Measurements from ENCODE around the gene VSIR. TPM values are rescaled to one million over a fixed set of nuclear protein-coding genes. Genes with fewer than 3 reads are reported as not detected.

VSIR gene
- total and polyA plus RNA-seq, 8 donors: 14.2 to 103 (median 16.2) TPM

DNA sequence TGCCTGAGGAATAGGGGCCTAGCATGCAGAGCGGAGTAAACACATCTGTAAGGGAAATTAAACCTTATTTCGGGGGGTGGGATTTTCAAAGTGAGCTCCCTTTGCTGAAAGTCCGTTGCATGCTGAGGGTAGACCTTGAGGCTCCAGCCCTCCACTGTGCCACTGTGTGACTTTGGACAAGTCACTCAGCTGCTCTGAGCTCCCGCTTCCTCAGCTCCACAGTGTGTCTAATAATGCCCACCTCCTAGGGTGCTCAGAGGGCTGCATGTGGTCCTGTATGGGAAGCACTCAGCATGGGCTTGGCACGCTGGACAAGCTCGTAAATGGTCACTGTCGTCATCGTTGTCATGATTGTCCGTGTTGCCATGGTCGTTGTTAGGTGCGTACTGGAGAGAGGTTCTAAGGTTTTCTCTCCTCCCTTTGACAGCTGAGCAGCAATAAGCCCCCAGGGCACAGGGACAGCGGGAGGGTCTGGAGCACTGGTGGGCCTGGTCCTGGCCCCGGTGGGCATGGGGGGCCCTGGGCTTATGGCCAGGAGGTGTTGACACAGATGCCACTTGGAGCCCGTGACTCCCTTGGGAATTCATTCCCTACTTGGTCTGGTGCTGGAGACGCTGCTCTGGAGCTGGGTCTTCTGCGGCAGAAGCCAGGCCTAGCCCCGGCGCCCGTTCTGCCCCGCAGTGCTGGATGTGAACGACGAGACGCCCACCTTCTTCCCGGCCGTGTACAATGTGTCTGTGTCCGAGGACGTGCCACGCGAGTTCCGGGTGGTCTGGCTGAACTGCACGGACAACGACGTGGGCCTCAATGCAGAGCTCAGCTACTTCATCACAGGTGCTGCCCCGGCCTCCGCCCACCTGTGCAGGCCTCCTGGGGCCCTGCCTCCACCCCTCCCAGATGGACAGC is 66.9 kb downstream of the VSIR start:
- intact Hi-C loops (cut with DNase I; ENCODE audit: low total_unique reads): loop anchor here (10.0 kb wide), 1 partner anchor 312 kb away; the partner anchor contains the start of gene CDH23
- WGBS, 5 donors: 90 to 92% (median 92%) methylated on average over 30 to 35 of the region's 35 CpGs
- Histone ChIP-seq H3K27me3 (peaks cover 0 to 3% (median 0%) of the 10 kb centered on the region in 3 donors), H3K36me3 (no peaks in the 10 kb centered on the region), H3K27ac (no peak overlapping the region), H3K9me3 (no peaks in the 10 kb centered on the region), H3K4me3 (no peak overlapping the region), H3K4me1 (peaks cover 0 to 26% (median 6%) of the 10 kb centered on the region in 4 donors)
- TF ChIP-seq POLR2A (IDR thresholded peaks at IDR 0.05) (no peak), EP300 (IDR thresholded peaks at IDR 0.05) (no peak), POLR2AphosphoS5 (IDR thresholded peaks at IDR 0.05) (no peak)
- TF ChIP-seq, protein P1, sequence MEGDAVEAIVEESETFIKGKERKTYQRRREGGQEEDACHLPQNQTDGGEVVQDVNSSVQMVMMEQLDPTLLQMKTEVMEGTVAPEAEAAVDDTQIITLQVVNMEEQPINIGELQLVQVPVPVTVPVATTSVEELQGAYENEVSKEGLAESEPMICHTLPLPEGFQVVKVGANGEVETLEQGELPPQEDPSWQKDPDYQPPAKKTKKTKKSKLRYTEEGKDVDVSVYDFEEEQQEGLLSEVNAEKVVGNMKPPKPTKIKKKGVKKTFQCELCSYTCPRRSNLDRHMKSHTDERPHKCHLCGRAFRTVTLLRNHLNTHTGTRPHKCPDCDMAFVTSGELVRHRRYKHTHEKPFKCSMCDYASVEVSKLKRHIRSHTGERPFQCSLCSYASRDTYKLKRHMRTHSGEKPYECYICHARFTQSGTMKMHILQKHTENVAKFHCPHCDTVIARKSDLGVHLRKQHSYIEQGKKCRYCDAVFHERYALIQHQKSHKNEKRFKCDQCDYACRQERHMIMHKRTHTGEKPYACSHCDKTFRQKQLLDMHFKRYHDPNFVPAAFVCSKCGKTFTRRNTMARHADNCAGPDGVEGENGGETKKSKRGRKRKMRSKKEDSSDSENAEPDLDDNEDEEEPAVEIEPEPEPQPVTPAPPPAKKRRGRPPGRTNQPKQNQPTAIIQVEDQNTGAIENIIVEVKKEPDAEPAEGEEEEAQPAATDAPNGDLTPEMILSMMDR (IDR thresholded peaks at IDR 0.05): no peak
- DNase-seq: no peak

GRCh38 chr10:71705582-71705981 is 67.7 kb downstream of the VSIR start:
- TF ChIP-seq, protein P1 (IDR thresholded peaks at IDR 0.05): no peak
- TF ChIP-seq POLR2AphosphoS5 (IDR thresholded peaks at IDR 0.05): no peak
- no peak for TF ChIP-seq POLR2A (IDR thresholded peaks at IDR 0.05)
- TF ChIP-seq EP300 (IDR thresholded peaks at IDR 0.05): no peak
- H3K4me3 ChIP-seq: no peak overlapping the region
- H3K9me3 ChIP-seq: no peaks in the 10 kb centered on the region
- WGBS, 5 donors: 69 to 85% (median 75%) methylated on average over 1 to 2 of the region's 2 CpGs
- no peaks in the 10 kb centered on the region for H3K36me3 ChIP-seq
- H3K27ac ChIP-seq: no peak overlapping the region
- H3K4me1 ChIP-seq: peaks cover 0 to 35% (median 6%) of the 10 kb centered on the region in 4 donors
- H3K27me3 ChIP-seq: peaks cover 0 to 3% (median 0%) of the 10 kb centered on the region in 3 donors
- DNase-seq: no peak
- intact Hi-C loops (cut with DNase I; ENCODE audit: low total_unique reads): loop anchor here (10.0 kb wide), 1 partner anchor 311 kb away; the partner anchor contains the start of gene CDH23

- Histone ChIP-seq H3K4me3 (no peak overlapping the region), H3K4me1 (peaks cover 0 to 37% (median 6%) of the 10 kb centered on the region in 4 donors), H3K27ac (no peak overlapping the region), H3K9me3 (no peaks in the 10 kb centered on the region), H3K36me3 (no peaks in the 10 kb centered on the region), H3K27me3 (peaks cover 0 to 3% (median 0%) of the 10 kb centered on the region in 3 donors)
- WGBS, 5 donors: 92 to 98% (median 93%) methylated on average over 7 to 18 of the region's 18 CpGs
- TF ChIP-seq EP300 (IDR thresholded peaks at IDR 0.05) (no peak), POLR2AphosphoS5 (IDR thresholded peaks at IDR 0.05) (no peak), POLR2A (IDR thresholded peaks at IDR 0.05) (no peak)
- TF ChIP-seq, protein P1 (IDR thresholded peaks at IDR 0.05): no peak
- no peak for DNase-seq
- intact Hi-C loops (cut with DNase I; ENCODE audit: low total_unique reads): loop anchor here (5.0 to 10.0 kb wide), 2 partner anchors 310 to 398 kb away; partner anchors contain the start of gene CDH23
Measured at GRCh38 chr10:71704816-71705215, 68.5 kb downstream of the VSIR start.

- WGBS, 5 donors: 77 to 85% (median 82%) methylated on average over 11 of the region's 11 CpGs
- H3K36me3 ChIP-seq: no peaks in the 10 kb centered on the region
- H3K4me3 ChIP-seq: no peak overlapping the region
- H3K27ac ChIP-seq: no peak overlapping the region
- no peaks in the 10 kb centered on the region for H3K9me3 ChIP-seq
- H3K27me3 ChIP-seq: peaks cover 0 to 3% (median 0%) of the 10 kb centered on the region in 3 donors
- no peak for DNase-seq
- peaks cover 0 to 30% (median 5%) of the 10 kb centered on the region in 4 donors for H3K4me1 ChIP-seq
- TF ChIP-seq EP300 (IDR thresholded peaks at IDR 0.05): no peak
- intact Hi-C loops (cut with DNase I; ENCODE audit: low total_unique reads): loop anchor here (5.0 to 10.0 kb wide), 2 partner anchors 309 to 396 kb away; partner anchors contain the start of gene CDH23
Measured at GRCh38 chr10:71703577-71703976, 69.7 kb downstream of the VSIR start.
